Nephron (organoid): ENCODE data around the gene BRMS1L.

Source experiments
- H3K27ac Mint-ChIP-seq, 3 experiments: 2 replicates each; pipeline ENCODE4 v1.8.0; 2020; ENCODE audit warnings: mixed read lengths in 3 of 3, mild to moderate bottlenecking in 2 of 3, moderate library complexity in 1 of 3
- H3K27me3 Mint-ChIP-seq: 2 replicates; pipeline ENCODE4 v1.8.0; 2021; ENCODE audit warnings: low read depth, mild to moderate bottlenecking, moderate library complexity, mixed read lengths
- H3K36me3 Mint-ChIP-seq: 2 replicates; pipeline ENCODE4 v1.8.0; 2020; ENCODE audit warnings: low read depth, mixed read lengths
- H3K4me1 Mint-ChIP-seq: 2 replicates; pipeline ENCODE4 v1.8.0; 2020; ENCODE audit warnings: mixed read lengths
- H3K4me3 Mint-ChIP-seq, 3 experiments: 2 replicates each; pipeline ENCODE4 v1.8.0; 2020; ENCODE audit warnings: mild to moderate bottlenecking in 3 of 3, mixed read lengths in 3 of 3, moderate library complexity in 2 of 3
- H3K9me3 Mint-ChIP-seq: 2 replicates; pipeline ENCODE4 v1.8.0; 2020; ENCODE audit warnings: mixed read lengths
- TF ChIP-seq, protein P1 (sequence below), 3 experiments: fragments of 200-600 bp; sonication (generic); IDR thresholded peaks; one replicate each; pipeline ENCODE4 v1.5.0; 2021; ENCODE audit warnings: antibody characterized with exemption in 3 of 3; ENCODE audit not compliant: unreplicated experiment in 3 of 3

Gene BRMS1L

DNA sequence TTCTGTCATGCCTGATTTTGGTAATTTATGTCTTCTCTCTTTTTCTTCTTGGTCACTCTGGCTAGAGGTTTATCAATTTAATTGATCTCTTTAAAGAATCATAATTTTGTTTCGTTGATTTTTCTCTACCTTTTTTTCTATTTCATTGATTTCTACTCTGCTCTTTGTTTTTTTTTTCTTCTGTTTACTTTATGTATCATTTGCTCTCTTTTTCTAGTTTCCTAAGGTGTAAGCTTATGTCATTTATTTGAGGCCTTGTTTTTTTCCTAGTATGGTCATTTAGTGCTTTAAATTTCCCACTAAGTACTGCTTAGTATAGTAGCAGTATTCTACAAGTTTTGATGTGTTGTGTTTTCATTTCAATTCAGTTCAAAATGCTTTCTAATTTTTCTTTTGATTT is 89.6 kb downstream of the BRMS1L start:
- Mint-ChIP-seq H3K27me3 (no peaks in the 10 kb centered on the region), H3K27ac (no peak overlapping the region), H3K4me3 (no peak overlapping the region), H3K9me3 (no peaks in the 10 kb centered on the region), H3K36me3 (no peaks in the 10 kb centered on the region), H3K4me1 (no peaks in the 10 kb centered on the region)
- TF ChIP-seq, protein P1, sequence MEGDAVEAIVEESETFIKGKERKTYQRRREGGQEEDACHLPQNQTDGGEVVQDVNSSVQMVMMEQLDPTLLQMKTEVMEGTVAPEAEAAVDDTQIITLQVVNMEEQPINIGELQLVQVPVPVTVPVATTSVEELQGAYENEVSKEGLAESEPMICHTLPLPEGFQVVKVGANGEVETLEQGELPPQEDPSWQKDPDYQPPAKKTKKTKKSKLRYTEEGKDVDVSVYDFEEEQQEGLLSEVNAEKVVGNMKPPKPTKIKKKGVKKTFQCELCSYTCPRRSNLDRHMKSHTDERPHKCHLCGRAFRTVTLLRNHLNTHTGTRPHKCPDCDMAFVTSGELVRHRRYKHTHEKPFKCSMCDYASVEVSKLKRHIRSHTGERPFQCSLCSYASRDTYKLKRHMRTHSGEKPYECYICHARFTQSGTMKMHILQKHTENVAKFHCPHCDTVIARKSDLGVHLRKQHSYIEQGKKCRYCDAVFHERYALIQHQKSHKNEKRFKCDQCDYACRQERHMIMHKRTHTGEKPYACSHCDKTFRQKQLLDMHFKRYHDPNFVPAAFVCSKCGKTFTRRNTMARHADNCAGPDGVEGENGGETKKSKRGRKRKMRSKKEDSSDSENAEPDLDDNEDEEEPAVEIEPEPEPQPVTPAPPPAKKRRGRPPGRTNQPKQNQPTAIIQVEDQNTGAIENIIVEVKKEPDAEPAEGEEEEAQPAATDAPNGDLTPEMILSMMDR (IDR thresholded peaks at IDR 0.05; ENCODE audit: unreplicated experiment in 3 of 3), result no peak
